Activated CD4-positive, CD25-positive, alpha-beta regulatory T cell treated with anti-CD3 and anti-CD28 coated beads, Interleukin-2, amount 50 U/mL, for 16 hours (primary cell): ENCODE results near the gene RALGAPB.

Experiments
- DNase-seq: peaks from one replicate; pipeline ENCODE4 v3.0.0-alpha.2; 2020; ENCODE audit warnings: low read depth, low spot score

The RALGAPB gene

GRCh38 chr20:38545771-38546170 is 73.1 kb downstream of the RALGAPB start:
- DNase-seq = no peak

DNA sequence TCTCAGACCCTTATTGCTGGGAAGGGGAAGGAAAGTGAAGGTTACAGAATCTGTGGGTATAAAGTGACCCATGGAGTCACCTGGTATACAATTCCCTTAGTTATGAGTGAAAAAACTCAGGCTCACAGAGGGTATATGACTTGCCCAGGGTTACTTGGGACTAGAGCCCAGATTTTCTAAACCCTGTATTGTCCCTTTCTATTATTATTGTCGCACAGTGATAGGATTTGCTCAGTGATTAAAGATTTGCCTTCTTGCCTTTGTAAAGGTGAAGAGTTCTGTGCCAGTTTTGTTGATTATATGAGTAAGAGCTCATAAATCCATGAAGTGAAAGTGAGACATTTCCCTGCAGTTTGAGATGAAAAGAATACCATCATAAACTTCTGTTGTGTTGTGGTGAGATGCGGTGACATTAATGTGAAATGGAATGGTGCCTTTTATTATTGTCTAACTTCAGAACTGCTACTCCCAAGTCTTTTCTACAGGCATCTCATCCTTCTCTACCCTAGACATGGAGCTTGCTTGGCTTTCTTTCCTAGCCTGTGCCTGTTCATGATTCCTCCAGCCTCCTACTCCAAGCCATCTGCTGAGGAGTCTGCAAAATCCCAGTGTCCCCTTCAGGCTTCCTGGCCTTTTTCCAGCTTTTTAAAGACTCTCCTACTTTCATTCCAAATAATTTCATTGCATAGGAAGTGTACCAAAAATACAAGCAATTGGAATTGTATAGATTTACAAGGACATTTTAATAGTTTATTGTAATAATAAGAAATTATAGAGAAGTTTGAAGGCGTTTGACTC is 74.8 kb downstream of the RALGAPB start:
- DNase-seq = no peak

- DNase-seq = no peak
These were observed 75.9 kb downstream of the RALGAPB start for GRCh38 chr20:38548356-38549083.

DNA sequence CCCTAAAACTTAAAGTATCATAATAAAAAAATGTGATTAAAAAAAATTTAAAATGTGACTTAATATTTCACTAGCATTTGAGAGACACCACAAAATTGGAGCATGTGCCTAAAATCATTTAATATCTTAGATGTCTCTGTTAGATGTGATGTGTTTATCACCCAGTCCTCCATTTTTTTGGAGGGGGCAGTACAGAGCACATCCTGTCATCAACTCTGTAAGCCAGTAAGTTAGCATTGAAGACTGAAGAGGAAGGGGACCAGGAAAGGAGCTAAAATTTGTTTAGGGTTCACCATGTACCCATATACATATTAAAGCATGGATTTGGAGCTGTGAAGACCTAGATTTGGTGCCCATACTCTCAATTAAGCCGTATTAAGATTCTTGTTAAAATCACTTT is 77.6 kb downstream of the RALGAPB start:
- no peak for DNase-seq

- DNase-seq = no peak
These were observed 78.5 kb downstream of the RALGAPB start for GRCh38 chr20:38551056-38551626.

- DNase-seq = no peak
These were observed 82.3 kb downstream of the RALGAPB start for GRCh38 chr20:38554986-38555385.

- DNase-seq = no peak
These were observed 82.8 kb downstream of the RALGAPB start for GRCh38 chr20:38555395-38555794.

- no peak for DNase-seq
These were observed 84.5 kb downstream of the RALGAPB start for GRCh38 chr20:38557174-38557573.

DNA sequence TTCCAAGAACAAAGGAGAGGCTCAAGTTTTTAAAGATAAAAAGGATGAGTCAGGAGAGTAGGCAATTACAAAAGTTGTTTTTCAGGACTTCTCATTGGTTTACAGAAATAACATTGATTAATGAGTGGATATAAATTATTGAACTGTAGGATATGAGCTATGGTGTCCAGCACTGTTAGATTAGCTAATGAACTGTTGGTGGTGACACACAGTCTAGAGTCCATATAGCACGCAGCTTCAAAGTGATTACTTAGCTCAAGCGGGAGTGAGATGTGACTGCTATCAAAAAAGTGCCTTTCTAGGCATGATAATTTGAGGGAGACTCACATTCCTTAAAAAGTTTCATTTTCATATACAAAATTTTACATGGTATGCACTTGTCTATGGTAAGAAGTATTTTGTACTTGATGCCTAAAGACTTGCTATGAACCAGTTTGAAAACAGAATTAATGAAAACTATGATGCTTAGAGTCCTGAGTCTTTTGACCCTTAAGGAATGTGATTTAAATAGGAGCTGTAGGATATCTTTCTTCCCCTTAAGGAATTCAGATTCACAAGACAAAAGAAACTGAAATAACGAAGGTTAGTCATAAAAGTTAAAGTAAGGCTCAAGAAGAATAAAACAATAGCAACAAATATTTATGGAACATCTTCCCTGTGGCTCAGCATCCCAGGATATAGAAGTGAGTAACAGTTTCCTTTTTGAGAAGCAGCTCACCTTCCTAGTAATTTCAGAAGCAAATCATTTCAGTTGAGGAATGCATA is 86.1 kb downstream of the RALGAPB start:
- no peak for DNase-seq

DNA sequence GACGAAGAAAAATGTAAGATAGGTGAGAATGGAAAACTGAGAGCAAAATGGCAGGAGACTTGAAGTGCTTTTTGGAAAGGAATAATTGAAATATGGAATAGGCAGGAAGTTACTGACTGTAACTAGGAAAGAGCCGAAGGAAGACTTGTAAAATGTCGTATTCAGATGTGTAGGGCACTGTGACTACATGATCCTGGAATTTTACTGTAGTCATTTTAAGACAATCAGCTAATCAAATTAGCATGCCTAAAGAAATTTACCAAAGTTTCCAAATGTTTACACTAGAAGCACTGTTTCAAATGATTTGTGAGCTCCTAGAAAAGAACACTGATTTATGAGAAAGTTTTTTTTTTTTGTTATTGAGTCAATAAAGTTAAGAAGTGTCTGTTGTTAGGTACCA is 87.1 kb downstream of the RALGAPB start:
- no peak for DNase-seq

- no peak for DNase-seq
These were observed 91.3 kb downstream of the RALGAPB start for GRCh38 chr20:38563802-38564431.

- DNase-seq = no peak
These were observed 92.0 kb downstream of the RALGAPB start for GRCh38 chr20:38564680-38565079.

- no peak for DNase-seq
These were observed 93.5 kb downstream of the RALGAPB start for GRCh38 chr20:38566036-38566598.

- DNase-seq = no peak
These were observed 97.3 kb downstream of the RALGAPB start for GRCh38 chr20:38569747-38570525.

DNA sequence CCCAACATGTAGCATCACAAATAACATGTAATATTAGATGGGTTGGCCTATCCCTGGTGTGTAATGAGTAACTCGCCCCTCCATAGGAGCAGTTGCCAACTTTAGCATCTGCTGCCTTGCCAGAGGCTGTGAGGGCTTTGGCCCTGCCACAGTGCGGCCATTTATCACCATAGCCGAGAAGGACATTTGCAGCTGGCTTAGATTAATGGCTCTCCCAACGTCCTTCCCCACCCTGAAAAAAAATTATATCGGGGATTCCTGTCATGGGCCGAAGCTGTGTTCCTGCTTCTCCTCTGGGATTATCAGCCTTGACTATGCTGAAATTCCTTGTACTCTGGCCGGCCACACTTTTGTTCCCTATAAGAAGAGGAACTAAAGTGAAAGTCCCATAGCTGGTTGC is 100.8 kb downstream of the RALGAPB start:
- DNase-seq = no peak

DNA sequence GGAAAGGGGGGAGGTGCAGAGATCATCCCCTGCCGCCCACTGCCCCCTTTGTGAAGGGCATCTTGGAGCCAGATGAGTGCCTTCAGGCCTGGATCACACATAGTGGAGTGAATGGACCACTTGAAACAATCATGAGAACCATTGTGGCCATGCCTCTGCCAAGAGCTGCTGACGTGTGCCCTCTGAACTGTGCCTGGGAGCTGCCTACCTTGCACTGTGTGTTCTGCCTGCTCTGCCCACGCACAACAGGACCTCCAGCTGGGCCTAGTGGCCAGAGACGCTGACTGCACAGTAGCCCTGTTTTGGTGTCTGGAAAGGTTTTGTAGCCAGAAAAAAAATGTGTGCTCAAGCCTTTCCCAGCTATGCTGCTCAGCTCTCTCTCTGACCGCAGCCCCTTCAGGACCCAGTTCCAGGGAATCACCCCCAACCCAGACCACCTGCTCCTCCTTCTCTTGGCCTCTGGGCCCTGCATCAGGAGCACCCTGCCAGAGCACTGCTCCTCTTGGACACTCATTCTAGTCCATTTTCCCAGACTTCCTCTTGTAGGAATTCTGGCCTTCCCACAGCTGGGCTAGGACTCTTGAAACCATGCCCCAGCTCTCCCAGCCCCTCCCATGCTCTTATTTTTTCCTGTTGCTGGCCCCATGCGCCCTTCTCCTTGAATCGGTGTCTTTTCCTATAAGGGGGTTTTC is 106.7 kb downstream of the RALGAPB start:
- no peak for DNase-seq

GRCh38 chr20:38579921-38580320 is 107.3 kb downstream of the RALGAPB start:
- DNase-seq = no peak

DNA sequence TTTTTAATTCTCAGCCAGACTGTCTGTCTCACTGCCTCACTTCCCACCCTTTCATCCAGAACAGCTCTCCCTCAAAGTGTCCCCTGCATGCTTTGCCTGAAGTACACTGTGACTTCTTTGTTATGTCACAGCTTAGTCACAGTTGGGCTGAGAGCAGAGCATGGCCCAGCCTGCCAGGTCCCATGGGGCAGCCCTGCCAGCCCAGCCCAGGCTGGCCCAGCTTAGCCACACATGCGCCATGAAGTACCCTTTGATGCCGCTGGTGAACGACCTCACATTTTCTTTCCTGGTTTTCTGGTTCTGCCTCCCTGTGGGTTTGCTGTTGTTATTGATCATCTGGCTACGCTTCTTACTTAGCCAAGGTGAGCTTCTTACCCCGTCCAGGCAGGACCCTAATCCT is 108.4 kb downstream of the RALGAPB start, which contains the start of gene ADIG:
Gene ADIG, plus strand, starts transcription at position 185 of the 400 bp plus-strand sequence. Its CDS starts 54 bp downstream, at position 239.
- DNase-seq = no peak

DNA sequence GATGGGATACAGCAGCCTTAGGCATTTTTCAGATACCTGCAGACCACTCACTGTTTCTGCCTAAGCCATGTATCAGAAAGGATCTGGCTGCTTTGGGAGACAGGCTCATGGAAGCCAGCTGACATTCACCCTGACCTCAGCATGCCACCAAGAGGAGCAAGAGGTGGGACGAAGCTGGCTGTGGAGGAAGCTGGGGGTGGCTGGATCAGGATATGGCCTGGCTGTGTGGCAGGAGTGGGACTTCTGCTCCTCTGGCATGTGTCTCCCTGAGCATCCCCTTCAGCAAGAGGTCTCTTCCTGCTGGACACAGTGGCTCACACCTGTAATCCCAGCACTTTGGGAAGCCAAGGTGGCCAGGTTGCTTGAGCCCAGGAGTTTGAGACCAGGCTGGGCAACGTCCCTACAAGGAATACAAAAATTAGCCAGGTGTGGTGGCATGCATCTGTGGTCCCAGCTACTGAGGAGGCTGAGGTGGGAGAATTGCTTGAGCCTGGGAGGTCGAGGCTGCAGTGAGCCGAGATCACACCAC is 109.3 kb downstream of the RALGAPB start:
- no peak for DNase-seq
